Measurements from ENCODE around the gene MCCC1.

MCCC1 gene

GRCh38 chr3:183129243-183129642 lies 29.9 kb upstream of the MCCC1 start:
- TF ChIP-seq RAD21 (IDR thresholded peaks at IDR 0.05; ENCODE audit: low read depth) (no peak), TAF1 (IDR thresholded peaks at IDR 0.05; ENCODE audit: low read depth) (no peak), CREB1 (IDR thresholded peaks at IDR 0.05; ENCODE audit: low read depth) (no peak), CEBPB (IDR thresholded peaks at IDR 0.05) (no peak), EGR1 (IDR thresholded peaks at IDR 0.05) (no peak), REST (IDR thresholded peaks at IDR 0.05; ENCODE audit: low read depth) (no peak), MAX (IDR thresholded peaks at IDR 0.05) (no peak), NFIC (IDR thresholded peaks at IDR 0.05) (no peak), ZBTB7A (IDR thresholded peaks at IDR 0.05; ENCODE audit: low read depth) (no peak), YY1 (IDR thresholded peaks at IDR 0.05; ENCODE audit: low read depth) (no peak), TCF12 (IDR thresholded peaks at IDR 0.05; ENCODE audit: low read depth) (no peak), TEAD4 (IDR thresholded peaks at IDR 0.05) (no peak), FOXM1 (IDR thresholded peaks at IDR 0.05; ENCODE audit: borderline replicate concordance, low read depth) (no peak), USF1 (IDR thresholded peaks at IDR 0.05) (no peak), EP300 (IDR thresholded peaks at IDR 0.05; ENCODE audit: borderline replicate concordance) (no peak)

GRCh38 chr3:183128709-183129108 lies 29.4 kb upstream of the MCCC1 start:
- TF ChIP-seq RAD21 (IDR thresholded peaks at IDR 0.05; ENCODE audit: low read depth) (no peak), TEAD4 (IDR thresholded peaks at IDR 0.05) (no peak), YY1 (IDR thresholded peaks at IDR 0.05; ENCODE audit: low read depth) (no peak), EP300 (IDR thresholded peaks at IDR 0.05; ENCODE audit: borderline replicate concordance) (no peak), REST (IDR thresholded peaks at IDR 0.05; ENCODE audit: low read depth) (no peak)

GRCh38 chr3:183123891-183124290 lies 24.6 kb upstream of the MCCC1 start:
- no peak for TF ChIP-seq EP300 (IDR thresholded peaks at IDR 0.05; ENCODE audit: borderline replicate concordance)
- no peak for TF ChIP-seq REST (IDR thresholded peaks at IDR 0.05; ENCODE audit: low read depth)
- no peak for TF ChIP-seq RAD21 (IDR thresholded peaks at IDR 0.05; ENCODE audit: low read depth)
- TF ChIP-seq ZBTB7A (IDR thresholded peaks at IDR 0.05; ENCODE audit: low read depth) = no peak
- no peak for TF ChIP-seq EGR1 (IDR thresholded peaks at IDR 0.05)
- TF ChIP-seq MAX (IDR thresholded peaks at IDR 0.05) = no peak
- TF ChIP-seq TCF12 (IDR thresholded peaks at IDR 0.05; ENCODE audit: low read depth) = no peak
- TF ChIP-seq CEBPB (IDR thresholded peaks at IDR 0.05) = no peak
- TF ChIP-seq CREB1 (IDR thresholded peaks at IDR 0.05; ENCODE audit: low read depth) = no peak
- TF ChIP-seq YY1 (IDR thresholded peaks at IDR 0.05; ENCODE audit: low read depth) = no peak
- TF ChIP-seq TAF1 (IDR thresholded peaks at IDR 0.05; ENCODE audit: low read depth) = no peak
- no peak for TF ChIP-seq TEAD4 (IDR thresholded peaks at IDR 0.05)
- no peak for TF ChIP-seq FOXM1 (IDR thresholded peaks at IDR 0.05; ENCODE audit: borderline replicate concordance, low read depth)
- TF ChIP-seq USF1 (IDR thresholded peaks at IDR 0.05) = no peak
- TF ChIP-seq NFIC (IDR thresholded peaks at IDR 0.05) = no peak

- TF ChIP-seq CREB1 (IDR thresholded peaks at IDR 0.05; ENCODE audit: low read depth) (no peak), RAD21 (IDR thresholded peaks at IDR 0.05; ENCODE audit: low read depth) (peak; percentile 97), EGR1 (IDR thresholded peaks at IDR 0.05) (no peak), CEBPB (IDR thresholded peaks at IDR 0.05) (no peak), YY1 (IDR thresholded peaks at IDR 0.05; ENCODE audit: low read depth) (no peak), TCF12 (IDR thresholded peaks at IDR 0.05; ENCODE audit: low read depth) (no peak), FOXM1 (IDR thresholded peaks at IDR 0.05; ENCODE audit: borderline replicate concordance, low read depth) (no peak)
Measured at GRCh38 chr3:183122257-183122932, 23.1 kb upstream of the MCCC1 start.
